Measurements from ENCODE around the gene ZBTB24.

GRCh38 chr6:109477184-109477583, 5.8 kb downstream of the ZBTB24 start:
- TF ChIP-seq CTCF (IDR thresholded peaks at IDR 0.05; ENCODE audit: extremely low read depth in 1 of 2, insufficient read depth in 1 of 2, low read depth in 1 of 2, low read length in 2 of 2) (no peak), POLR2A (IDR thresholded peaks at IDR 0.05; ENCODE audit: low read depth, low read length) (no peak), MAX (IDR thresholded peaks at IDR 0.05; ENCODE audit: insufficient read depth, insufficient read length) (no peak)

Data from endothelial cell of umbilical vein (primary cell).